A673 (cell line): ENCODE data around the gene TAF10. TPM values are rescaled to one million over a fixed set of nuclear protein-coding genes. Genes with fewer than 3 reads are reported as not detected.

Experiments
- BruUV-seq: library from RNA; stranded (reverse); fragments of 400-500 nt; replicated peaks from 2 replicates; lab custom pipeline; 2021; lab: Mats Ljungman, UMichigan
- CTCF ChIA-PET: fragments of 300-600 bp; sonication (Branson Sonifier 250); formaldehyde crosslinking; loops from one replicate; lab custom pipeline; 2022; ENCODE audit warnings: antibody characterized with exemption; lab: Charles Lee
- POLR2A ChIA-PET: fragments of 300-600 bp; sonication (Branson Sonifier 250); formaldehyde crosslinking; loops from one replicate; lab custom pipeline; 2022; ENCODE audit warnings: antibody characterized with exemption; ENCODE audit not compliant: low non-redundant PET; lab: Charles Lee
- DNase-seq: peaks from one replicate; pipeline ENCODE4 v3.0.0-alpha.2; 2015; ENCODE audit warnings: low spot score
- H3K27ac ChIP-seq: fragments of 200-600 bp; sonication (generic); 2 replicates; pipeline ENCODE4 v1.5.1; 2016; ENCODE audit warnings: mixed run types, low read depth, mild to moderate bottlenecking, mixed read lengths, antibody characterized with exemption, low read length; ENCODE audit not compliant: poor library complexity, severe bottlenecking
- H3K27me3 ChIP-seq: fragments of 200-600 bp; sonication (generic); replicated peaks from 2 replicates; pipeline ENCODE4 v1.6.1; 2017; ENCODE audit warnings: mixed run types, low read depth, mild to moderate bottlenecking, mixed read lengths, antibody characterized with exemption, low read length; ENCODE audit not compliant: insufficient read depth, poor library complexity
- H3K36me3 ChIP-seq: fragments of 200-600 bp; sonication (generic); 2 replicates; pipeline ENCODE4 v1.6.1; 2016; ENCODE audit warnings: mixed run types, mild to moderate bottlenecking, mixed read lengths, antibody characterized with exemption, low read length; ENCODE audit not compliant: insufficient read depth, poor library complexity, severe bottlenecking
- H3K4me1 ChIP-seq: fragments of 200-600 bp; sonication (generic); 2 replicates; pipeline ENCODE4 v1.6.1; 2017; ENCODE audit warnings: mixed run types, mild to moderate bottlenecking, mixed read lengths, antibody characterized with exemption, low read length; ENCODE audit not compliant: insufficient read depth, poor library complexity, severe bottlenecking
- H3K4me3 ChIP-seq: fragments of 200-600 bp; sonication (generic); 2 replicates; pipeline ENCODE4 v1.5.1; 2016; ENCODE audit warnings: low read depth, mixed run types, mild to moderate bottlenecking, mixed read lengths, low read length; ENCODE audit not compliant: poor library complexity, severe bottlenecking
- H3K9me3 ChIP-seq: fragments of 200-600 bp; sonication (generic); 2 replicates; pipeline ENCODE4 v1.6.1; 2016; ENCODE audit warnings: mixed run types, low read depth, mild to moderate bottlenecking, mixed read lengths, antibody characterized with exemption, low read length; ENCODE audit not compliant: poor library complexity, severe bottlenecking
- EZH2 ChIP-seq: fragments of 200-600 bp; sonication (generic); IDR thresholded peaks from 2 replicates; pipeline ENCODE4 v1.6.1; 2017; ENCODE audit warnings: borderline replicate concordance, low read depth, mild to moderate bottlenecking, mixed read lengths, antibody characterized with exemption, low read length; ENCODE audit not compliant: poor library complexity, severe bottlenecking
- intact Hi-C: fragments of 100-400 bp; cut with micrococcal nuclease; formaldehyde crosslinking; loops from one replicate; pipeline ENCODE4 v1.10.0; 2022; ENCODE audit not compliant: unreplicated experiment
- total RNA-seq: library from RNA; stranded (reverse); gene quantifications from 2 replicates; pipeline ENCODE4 v1.2.3, GENCODE V29; 2021
- TF ChIP-seq, protein P1 (sequence below): fragments of 300-800, 200-600 bp; sonication (generic); conservative IDR thresholded peaks from 2 replicates; pipeline ENCODE4 v1.5.1; 2017; ENCODE audit warnings: low read depth, mild to moderate bottlenecking, antibody characterized with exemption, low read length, moderate library complexity, mixed read lengths

Gene TAF10
- total RNA-seq, 1 experiment from 2014 or later, result 112 TPM

GRCh38 chr11:6583584-6583983 is 28.4 kb downstream of the TAF10 start:
- TF ChIP-seq, protein P1, sequence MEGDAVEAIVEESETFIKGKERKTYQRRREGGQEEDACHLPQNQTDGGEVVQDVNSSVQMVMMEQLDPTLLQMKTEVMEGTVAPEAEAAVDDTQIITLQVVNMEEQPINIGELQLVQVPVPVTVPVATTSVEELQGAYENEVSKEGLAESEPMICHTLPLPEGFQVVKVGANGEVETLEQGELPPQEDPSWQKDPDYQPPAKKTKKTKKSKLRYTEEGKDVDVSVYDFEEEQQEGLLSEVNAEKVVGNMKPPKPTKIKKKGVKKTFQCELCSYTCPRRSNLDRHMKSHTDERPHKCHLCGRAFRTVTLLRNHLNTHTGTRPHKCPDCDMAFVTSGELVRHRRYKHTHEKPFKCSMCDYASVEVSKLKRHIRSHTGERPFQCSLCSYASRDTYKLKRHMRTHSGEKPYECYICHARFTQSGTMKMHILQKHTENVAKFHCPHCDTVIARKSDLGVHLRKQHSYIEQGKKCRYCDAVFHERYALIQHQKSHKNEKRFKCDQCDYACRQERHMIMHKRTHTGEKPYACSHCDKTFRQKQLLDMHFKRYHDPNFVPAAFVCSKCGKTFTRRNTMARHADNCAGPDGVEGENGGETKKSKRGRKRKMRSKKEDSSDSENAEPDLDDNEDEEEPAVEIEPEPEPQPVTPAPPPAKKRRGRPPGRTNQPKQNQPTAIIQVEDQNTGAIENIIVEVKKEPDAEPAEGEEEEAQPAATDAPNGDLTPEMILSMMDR, result no peak
- TF ChIP-seq EZH2, result no peak
- POLR2A ChIA-PET, result no interaction called here
- Histone ChIP-seq H3K27ac (no peak overlapping the region), H3K36me3 (no peaks in the 10 kb centered on the region), H3K27me3 (no peaks in the 10 kb centered on the region), H3K4me3 (no peak overlapping the region), H3K9me3 (peaks cover 10% of the 10 kb centered on the region), H3K4me1 (no peaks in the 10 kb centered on the region)
- intact Hi-C loops, result no loop called here
- BruUV-seq, result no TSS peak
- CTCF ChIA-PET, result no interaction called here
- DNase-seq, result no peak

- BruUV-seq, result no TSS peak
- ChIA-PET CTCF (no interaction called here), POLR2A (interaction anchor here (0.7 kb wide), 1 partner anchor 134 kb away, joined by 3 read pairs; no protein-coding TSS in a partner anchor)
These were observed 32.3 kb downstream of the TAF10 start for GRCh38 chr11:6579681-6580080.

GRCh38 chr11:6578134-6578533 is 33.9 kb downstream of the TAF10 start:
- intact Hi-C loops, result no loop called here
- BruUV-seq, result no TSS peak
- H3K9me3 ChIP-seq, result no peaks in the 10 kb centered on the region
- TF ChIP-seq, protein P1, result no peak
- TF ChIP-seq EZH2, result no peak
- no peak for DNase-seq
- H3K36me3 ChIP-seq, result no peaks in the 10 kb centered on the region
- H3K27ac ChIP-seq, result peak overlapping the region; percentile 85
- POLR2A ChIA-PET, result no interaction called here
- no peak overlapping the region for H3K4me3 ChIP-seq
- H3K27me3 ChIP-seq, result no peaks in the 10 kb centered on the region
- H3K4me1 ChIP-seq, result peaks cover 22% of the 10 kb centered on the region
- CTCF ChIA-PET, result no interaction called here

More at GRCh38 chr11:6579681-6580080, 32.3 kb downstream of the TAF10 start:
- intact Hi-C loops, result no loop called here
- no peaks in the 10 kb centered on the region for H3K36me3 ChIP-seq
- peaks cover 22% of the 10 kb centered on the region for H3K4me1 ChIP-seq
- H3K27me3 ChIP-seq, result no peaks in the 10 kb centered on the region
- peaks cover 10% of the 10 kb centered on the region for H3K9me3 ChIP-seq
- no peak overlapping the region for H3K4me3 ChIP-seq
- DNase-seq, result no peak
- no peak overlapping the region for H3K27ac ChIP-seq
- no peak for TF ChIP-seq EZH2
- TF ChIP-seq, protein P1, result no peak
